Measurements from ENCODE around the gene FAHD1.
A peak's percentile ranks its signal among the peaks of the same experiment; 100 is the strongest.

Gene FAHD1

DNA sequence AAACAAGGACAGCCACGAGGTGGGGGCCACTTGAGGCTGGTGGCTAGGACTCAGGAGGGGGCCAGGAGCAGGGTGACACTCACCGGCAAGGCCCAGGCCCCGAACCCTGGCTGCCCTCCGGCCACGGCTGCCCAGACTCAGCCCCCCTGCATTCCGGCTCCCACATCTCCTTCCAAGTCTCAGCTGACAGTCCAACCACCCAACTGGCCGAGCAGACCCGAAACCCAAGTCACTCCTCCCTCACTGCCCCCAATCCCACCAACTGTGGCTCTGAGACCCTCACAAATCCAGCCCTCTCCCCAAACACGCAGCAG lies 9.8 kb upstream of the FAHD1 start:
- no peak for DNase-seq (ENCODE audit: low read depth)

DNA sequence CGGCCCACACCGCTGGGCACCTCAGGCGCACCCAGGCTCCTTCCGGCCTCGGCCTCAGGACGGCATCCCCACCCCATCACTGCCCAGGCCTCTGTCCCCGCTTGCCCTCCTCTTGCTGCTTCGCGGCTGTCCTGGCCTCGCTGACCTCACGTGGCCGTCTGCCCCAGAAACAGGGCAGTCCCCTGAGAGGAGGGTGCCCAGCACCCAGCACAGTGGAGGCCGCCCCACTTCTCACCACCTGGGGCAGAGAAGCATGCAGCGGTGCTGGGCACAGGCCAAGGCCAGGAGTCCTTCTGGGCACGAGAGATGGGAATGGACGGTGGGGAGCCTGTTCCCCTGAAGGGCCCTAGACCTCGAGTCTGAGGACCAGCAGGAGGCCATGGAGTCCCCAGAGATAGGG lies 9.3 kb upstream of the FAHD1 start:
- no peak for DNase-seq (ENCODE audit: low read depth)

DNA sequence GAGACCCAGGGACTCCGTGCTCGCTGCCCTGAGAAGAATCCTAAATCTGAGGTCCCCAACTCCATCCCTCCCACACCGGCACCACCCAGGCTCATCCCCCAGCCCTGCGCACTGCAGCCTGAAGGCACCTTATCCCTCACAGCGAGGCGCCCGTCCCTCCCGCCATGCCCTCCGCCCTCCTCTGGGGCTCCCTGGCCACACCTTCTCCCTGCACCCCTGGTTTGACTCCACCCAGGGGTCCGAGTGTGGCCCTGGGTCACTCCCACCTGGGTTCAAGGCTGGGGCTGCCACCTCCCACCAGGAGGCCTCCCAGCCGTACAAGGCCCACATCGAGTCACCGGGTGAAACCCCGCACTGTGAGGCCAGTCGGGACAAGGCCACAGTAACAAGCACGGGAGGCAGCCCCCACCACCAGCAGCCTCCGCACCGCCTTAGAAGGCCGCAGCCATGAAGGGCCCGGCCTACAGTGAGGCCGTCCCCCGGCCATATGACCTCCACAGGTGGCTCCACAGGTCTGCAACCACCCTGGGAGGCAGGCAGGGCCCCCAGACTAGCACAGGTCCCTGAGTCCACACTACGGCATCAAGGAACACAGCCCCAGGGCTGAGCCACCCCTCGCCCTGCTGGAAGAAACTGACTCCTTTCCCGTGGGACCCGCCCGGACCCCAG lies 8.7 kb upstream of the FAHD1 start:
- no peak for DNase-seq (ENCODE audit: low read depth)

DNA sequence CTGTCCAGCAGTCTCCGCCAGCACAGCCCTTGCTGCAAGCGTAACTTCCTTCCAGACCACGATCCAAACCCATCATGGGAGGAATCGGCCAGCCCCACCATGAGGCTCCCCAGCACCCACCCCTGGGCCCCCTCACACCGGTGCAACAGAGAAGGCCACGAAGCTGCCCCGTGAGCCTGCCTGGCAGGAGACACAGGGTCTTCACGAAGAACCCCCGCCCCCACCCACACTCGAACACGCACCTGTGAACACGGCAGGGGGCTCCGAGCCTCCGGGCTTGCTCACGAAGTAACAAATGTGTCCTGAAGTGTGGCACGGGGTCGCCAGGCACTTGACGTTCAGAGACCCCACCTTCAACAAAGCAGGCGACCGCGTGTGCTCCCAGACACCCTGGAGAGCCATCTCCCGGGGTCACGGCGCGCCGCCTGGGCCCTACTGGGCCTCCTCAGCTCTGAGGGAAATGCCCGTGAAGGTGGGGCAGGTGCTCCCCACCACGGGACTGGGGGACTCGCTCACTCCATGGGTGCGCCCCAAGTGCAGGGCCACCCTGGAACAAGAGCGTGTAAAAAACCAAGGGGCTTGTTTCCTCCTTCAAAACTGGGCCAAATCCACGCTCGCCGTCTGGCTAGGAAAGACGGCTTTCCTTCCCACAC lies 8.0 kb upstream of the FAHD1 start:
- no peak for DNase-seq (ENCODE audit: low read depth)

DNA sequence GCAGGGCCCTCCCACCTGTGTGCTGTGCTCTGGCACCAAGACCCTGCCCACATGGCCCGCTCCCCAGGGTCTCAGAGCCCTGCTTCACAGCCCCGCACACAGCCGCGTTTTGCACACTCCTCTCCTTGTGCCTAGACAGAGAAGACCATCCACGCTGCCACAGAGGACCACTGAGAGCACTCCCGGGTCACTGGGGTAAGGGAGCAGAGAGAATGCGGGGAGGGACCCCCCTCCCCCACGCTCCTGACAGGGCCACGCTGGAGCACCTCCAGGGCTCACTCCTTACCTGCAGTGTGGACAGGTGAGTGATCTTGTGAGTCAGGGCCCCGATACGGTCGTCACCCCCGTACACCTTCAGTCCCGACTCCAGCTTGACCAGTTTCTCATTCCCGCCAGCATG lies 7.4 kb upstream of the FAHD1 start:
- DNase-seq (ENCODE audit: low read depth), result no peak

DNA sequence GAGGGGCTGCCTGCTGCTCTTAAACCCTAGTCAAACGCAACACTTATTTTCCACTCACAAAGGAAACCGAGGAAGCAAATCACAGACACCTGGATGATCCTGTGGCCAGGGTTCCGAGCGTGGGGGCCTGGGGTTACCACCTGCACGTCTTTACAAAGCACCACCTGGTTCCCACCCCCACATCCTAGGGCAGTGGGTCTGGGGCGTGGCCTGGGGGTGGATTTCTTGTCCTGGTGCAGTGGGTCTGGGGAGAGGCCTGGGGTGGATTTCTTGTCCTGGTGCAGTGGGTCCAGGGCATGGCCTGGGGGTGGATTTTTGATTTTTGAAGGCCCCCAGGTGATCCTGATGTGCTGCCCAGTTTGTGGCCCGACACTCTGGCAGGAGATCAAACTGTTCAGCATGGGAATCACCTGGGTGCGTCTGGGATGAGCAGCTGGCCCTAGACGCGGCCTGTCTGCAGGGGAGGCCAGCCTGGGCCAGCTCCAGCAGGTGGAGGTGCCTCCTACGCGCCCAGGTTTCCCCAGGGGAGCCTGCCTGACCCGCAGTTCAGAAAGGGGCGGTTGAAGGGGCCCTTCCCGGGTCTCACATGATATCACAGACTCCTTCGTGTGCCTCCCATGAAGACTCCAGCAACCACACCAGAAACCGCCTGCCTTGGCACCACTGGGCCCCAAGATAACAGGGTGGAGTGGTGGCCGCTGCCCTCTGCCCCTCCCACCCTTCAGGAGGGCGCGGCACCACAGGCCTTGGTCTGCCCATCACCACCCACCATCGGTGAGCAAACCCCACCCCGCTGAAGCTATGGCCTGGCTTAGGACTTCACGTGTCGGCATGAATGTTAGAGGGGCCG lies 6.7 kb upstream of the FAHD1 start:
- DNase-seq (ENCODE audit: low read depth), result no peak

DNA sequence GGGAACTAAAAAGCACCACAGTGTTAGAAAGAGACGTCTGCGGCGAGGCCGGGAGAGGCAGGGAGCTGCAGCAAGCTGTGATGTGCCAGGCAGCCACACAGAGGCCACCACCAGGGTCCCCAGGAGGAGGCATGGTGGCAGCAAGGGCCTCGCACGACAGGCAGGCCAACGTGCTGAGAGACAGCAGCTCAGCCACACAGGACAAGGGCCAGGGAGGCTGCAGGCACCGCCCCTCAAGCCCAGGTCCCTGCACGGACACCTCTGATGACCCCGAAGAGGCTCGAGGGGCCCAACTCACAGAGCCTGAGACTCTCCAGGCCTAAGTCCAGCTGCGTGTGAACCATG lies 6.1 kb upstream of the FAHD1 start:
- no peak for DNase-seq (ENCODE audit: low read depth)

DNA sequence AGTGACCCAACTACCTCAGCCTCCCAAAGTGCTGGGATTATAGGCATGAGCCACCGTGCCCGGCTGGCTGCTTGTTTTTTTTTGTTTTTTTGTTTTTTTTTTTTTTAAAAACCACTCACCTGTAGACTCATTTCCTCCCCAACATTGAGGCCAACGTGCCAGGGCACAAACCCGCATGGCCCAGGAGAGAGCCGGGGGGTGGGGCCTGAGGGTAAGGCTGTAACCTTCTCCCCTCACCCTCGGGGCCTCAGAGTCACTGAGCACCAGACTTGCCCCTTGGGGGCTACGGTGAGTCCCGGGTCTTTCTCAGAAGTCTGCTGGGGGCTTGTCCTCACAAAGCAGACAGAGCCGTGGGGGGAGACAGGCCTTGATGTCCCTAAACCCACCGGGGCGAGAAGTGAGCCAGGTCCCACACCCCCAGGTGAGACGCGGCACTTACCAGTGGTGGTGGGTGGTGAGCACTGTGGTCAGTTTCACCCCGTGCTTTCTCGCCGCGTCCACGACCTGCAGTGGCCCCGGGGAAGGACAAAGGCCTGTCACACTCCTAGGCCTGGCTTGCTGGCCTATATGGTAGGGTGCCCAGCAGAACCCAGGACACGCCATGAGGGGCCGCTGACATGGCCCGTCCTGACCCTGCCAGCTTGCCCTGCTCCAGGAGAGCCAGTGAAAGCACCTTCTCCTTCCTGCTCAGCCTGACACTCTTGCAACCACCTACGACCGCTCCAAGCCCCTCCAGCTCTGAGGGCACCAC lies 5.0 kb upstream of the FAHD1 start:
- DNase-seq (ENCODE audit: low read depth), result no peak

DNA sequence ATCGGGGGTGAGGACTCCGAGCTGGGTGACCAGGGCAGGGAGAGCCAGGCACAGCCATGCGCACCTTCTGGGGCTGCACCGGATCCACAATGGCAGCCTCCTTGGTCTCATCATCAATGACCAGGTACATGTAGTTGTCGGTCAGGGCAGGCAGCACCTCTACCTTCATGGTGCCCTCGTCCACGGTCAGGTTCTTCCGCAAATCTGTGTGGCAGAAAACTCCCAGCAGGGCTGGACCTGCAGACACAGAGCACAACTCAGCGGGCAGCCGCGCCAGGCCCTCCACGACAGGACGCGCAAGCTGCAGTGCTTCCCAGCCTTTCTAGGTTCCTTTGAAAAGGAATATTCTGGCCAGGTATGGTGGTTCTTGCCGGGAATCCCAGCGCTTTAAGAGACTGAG lies 4.2 kb upstream of the FAHD1 start:
- no peak for DNase-seq (ENCODE audit: low read depth)

DNA sequence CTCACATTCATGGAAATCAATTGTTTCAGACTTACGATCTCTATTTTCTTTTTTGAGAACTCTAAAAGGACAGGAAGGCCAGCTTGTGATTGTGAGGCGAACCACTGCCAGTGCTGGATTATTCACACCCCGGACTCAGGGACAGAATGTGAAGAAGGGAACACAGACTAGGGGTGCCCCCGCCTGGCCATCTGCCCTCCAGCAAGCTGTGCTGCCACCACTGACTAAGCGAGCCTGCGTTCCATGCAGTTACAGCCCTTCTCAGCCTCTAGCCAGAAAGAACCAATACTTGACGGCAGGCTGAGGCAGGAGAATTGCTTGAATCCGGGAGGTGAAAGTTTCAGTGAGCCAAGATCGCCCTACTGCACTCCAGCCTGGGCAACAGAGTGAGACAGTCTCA lies 3.2 kb upstream of the FAHD1 start:
- no peak for DNase-seq (ENCODE audit: low read depth)

DNA sequence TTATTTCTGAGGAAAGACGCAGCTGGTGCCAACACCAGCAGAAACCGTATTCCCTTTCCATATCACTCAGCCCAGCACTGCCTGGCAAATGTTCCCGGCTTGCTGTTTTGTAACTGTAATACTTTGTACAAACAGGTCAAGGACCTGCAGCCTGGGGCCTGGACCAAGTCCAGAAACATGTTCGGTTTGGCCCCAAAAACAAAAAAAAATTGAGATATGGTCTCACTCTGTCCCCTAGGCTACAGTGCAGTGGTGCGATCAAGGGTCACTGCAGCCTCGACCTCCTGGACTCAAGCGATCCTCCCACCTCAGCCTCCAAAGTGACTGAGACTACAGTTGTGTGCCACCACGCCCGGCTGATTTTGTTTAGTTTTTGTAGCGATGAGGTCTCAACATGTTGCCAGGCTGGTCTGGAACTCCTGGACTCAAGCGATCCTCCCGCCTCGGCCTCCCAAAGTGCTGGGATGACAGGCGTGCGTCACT lies 1.6 kb upstream of the FAHD1 start:
- DNase-seq (ENCODE audit: low read depth), result no peak

DNA sequence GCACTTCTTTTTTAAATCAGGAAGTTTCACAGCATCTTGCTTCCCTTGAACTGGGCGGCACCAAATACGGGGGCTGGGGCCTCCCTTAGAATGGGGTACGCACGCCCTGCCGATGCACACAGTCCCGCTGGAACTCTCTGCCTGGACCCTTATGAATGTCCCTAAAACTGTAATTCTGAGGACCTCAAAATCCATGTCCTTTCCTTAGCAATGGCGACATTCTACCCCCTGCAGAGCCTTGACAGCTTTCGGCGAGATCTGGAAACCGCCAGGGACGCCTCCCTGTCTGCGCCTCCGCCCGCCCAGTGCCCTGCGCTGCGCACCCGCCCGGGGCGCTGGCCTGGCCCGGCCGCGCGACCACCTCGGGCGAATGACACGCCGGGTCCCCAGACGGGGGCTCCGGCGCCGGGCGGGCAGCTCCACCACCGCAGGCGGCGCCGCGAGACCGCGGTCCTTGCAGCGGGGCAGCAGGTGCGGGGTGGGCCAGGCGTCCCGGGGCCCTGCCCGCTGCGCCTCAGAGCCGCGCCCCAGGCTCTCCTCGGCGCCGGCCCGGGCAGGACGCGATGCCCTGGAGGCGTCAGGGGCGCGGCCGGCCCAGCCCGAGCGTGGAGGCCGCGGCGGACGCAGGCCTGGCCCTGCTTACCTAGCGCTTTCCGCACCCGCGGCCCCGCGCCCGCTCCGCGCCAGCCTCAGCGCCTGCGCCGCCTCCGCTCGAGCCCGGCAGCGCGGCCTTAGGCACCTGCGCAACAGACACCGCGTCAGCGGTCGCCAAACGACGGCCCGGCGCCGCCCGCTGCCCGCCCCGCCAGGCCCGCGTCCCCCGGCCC lies 929 bp upstream of the FAHD1 start:
- peak; percentile 22 for DNase-seq (ENCODE audit: low read depth)

DNA sequence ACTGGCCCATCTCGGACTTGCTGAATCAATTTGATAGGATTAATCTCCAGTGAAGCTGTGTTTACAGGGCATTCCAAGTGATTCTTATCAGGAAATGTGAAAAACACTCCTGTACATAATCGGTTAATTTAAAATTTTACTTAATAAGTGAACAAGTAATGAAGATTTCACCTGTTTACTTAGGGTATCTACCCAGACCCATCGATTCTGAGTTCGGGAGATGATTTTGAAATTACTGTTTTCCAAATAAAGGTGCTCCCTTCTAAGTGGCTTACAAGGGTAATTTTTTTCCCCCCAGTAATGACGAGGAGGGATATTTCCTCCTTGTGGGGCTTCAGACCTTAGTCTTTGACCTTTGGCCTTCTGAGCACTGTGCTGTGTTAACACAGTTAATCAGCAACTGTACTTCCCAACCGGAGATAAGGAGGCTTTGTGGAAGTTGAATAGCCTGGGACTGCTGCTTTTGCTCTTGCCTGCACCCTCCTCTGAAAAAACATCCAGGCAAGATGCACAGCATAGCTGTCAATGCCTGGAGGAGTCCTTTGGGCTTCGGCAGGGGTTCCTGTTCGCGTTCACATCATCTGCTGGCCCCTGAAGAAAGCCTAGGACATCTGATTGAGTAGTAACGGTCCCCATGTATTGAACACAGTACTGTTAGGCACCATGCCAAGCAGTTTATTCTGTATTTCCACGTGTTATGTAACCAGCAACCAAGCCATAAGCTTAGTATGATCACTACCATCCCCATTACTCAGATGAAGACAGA lies 1.8 kb downstream of the FAHD1 start:
- no peak for DNase-seq (ENCODE audit: low read depth)

DNA sequence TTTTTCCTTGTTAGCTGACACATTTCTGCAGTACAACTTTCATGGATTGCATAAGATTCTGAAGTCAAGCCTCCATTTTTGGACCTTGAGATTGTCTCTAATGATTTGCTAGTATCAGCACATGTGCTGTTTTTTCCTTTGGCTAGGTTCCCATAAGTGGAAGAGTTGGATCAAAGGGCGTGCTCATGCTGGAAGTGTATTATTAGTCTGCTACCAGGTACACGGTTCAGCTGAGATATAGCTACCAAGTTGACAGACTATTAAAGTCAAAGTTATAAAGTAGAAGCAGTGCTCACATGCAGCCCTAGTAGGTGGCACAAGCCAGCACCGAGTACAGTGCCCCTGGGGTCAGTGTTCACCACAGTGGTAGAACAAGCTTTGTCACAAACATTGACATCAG lies 3.2 kb downstream of the FAHD1 start:
- DNase-seq (ENCODE audit: low read depth), result no peak

DNA sequence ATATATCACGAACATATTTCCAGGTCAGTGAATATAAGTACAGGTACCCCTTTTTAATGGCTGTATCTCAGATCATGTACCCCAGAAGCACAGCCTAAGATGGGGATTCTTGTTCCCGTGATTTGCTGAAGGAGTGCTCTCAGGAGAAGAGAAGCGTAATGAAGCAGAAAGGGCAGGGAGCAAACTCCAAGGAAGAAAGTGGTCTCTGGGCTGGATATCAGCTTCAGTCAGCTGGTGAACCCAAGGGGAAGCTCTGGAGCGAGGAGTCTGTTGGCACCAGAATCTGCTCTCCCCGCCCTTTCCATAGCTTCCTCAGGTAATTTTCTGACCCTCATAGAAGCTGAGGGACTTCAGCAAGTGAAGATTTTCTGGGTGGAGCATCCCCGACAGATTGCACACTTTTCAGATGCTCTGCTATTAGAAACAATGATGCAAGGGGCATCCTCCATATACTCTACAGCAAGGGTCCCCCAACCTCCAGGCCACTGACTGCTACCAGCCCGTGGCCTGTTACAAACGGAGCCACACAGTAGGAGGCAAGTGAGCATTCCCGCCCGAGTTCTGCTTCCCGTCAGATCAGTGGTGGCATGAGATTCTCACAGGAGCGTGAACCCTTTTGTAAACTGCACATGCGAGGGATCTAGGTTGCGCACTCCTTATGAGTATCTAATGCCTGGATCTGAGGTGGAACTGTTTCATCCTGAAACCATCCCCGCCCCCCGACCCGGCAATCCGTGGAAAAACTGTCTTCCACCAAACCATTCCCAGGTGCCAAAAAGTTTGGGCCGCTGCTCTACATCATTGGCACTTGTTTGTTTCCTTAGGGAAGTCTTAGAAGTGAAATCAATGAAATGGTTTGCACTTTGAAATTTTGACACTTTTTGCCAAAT lies 4.4 kb downstream of the FAHD1 start:
- DNase-seq (ENCODE audit: low read depth), result no peak

DNA sequence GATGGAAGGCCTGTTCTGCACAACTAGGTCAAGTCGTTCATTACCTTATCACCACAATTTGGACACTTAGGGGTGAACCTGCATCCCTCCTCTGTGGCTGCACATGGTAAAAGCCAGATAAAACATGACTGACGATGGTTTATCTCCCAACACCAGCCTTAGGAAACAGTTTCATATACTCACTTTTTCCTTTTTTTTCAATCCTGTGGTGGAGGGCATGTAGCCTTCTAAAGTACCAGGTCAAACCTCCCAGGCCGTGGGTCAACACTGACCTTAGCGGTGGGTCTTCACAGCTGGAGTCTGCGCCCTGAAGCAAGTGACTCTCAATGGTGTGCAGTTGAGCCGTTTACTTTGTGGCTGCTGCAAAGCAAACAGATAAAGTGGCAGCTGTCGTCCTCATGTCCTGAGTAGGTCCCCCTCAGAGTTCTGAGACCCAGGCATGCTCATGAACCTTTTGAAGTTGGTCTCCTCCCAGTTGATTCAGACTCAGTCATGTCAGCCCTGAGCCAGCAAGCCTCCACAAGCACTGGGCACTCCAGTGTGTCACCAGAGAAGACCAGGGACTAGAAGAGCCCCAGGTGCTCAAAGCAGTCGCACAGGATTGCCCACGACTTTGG lies 5.9 kb downstream of the FAHD1 start:
- DNase-seq (ENCODE audit: low read depth), result no peak

DNA sequence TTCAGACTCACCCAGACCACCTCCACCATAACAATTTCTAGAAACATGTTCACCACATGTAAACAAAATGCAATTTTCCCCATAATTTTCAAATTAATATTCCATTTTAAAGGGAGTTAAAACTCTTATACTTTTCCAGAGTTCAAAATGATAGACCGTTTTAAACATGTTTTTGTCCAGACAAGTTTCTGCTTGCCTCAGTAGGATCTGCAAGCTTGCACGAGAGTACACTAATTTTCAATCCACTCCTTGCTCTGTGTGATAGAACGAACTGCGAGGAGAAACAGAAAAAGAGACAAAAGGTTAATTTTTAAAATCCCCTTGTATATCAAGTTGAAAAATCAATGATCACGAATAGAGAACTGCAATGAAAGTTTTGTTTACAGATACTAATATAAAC lies 7.1 kb downstream of the FAHD1 start:
- DNase-seq (ENCODE audit: low read depth), result no peak

DNA sequence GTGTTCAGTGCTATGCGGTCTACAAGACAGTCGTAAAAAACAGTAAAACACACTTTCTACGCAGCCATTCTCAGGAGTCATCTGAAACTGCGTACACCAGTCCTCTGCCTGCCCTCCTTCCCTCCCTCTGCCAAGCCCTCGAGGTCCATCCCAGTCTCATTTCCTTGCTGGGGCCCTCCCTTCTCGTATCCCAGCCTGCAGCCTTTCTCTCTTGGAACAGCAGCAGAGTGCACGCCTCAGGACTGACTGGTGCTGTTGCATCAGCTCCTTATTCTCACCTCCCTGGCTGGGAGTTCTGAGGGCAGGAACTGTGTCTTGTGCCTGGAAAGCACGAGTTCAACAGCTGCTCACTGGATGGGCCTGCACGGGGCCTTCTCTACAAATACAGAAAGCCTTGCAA lies 12.5 kb downstream of the FAHD1 start:
- no peak for DNase-seq (ENCODE audit: low read depth)

DNA sequence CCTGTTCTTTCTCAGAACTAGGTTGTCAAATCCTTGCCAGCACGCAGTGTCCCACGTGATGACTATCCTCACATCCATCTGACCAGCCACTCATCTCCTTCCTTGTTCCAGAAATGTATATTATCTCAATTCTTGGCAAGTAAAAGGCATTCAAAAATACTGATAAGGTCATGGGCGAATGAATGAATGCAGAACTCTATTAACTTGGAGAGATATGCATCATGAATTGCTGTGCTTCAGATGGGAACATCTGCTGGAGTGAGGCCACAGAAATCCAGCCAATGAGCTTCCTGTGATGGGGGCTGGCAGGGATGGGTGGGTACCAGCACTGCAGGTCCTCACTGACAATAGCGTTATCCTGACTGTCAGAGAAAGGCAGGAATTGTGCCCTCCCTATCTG lies 19.0 kb downstream of the FAHD1 start:
- DNase-seq (ENCODE audit: low read depth), result no peak

DNA sequence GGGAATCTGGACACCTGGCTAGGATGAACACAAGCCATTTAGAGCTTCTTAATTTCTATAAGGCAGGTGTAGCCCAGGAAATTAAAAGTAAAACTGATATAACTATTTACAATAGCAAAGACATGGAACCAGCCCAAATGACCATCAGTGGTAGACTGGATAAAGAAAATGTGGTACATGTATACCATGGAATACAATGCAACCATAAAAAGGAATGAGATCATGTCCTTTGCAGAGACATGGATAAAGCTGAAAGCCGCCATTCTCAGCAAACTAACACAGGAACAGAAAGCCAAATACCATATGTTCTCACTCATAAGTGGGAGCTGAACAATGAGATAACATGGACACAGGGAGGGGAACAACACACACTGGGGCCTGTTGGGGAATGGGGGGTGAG lies 19.4 kb downstream of the FAHD1 start:
- no peak for DNase-seq (ENCODE audit: low read depth)

Measured in CMK (cell line).